T-cell (primary cell): ENCODE data around the gene TPI1. TPM values are rescaled to one million over a fixed set of nuclear protein-coding genes. Genes with fewer than 3 reads are reported as not detected.

Source experiments
- ATAC-seq, 4 experiments: fragments of 200-7000 bp in 3 of 4; fragments of 150-1000 bp in 1 of 4; cut with Tn5 transposase; replicated peaks in 1 of 4; 1 replicate in 3 of 4; 2 replicates in 1 of 4; pipeline ENCODE4 v1.10.0; 2021; ENCODE audit warnings: moderate library complexity in 3 of 4, mild to moderate bottlenecking in 2 of 4, moderate number of reproducible peaks in 1 of 4
- CTCF ChIA-PET, 2 donors: fragments of 300-600 bp; sonication (Branson Sonifier 250); formaldehyde crosslinking; loops; one replicate each; lab custom pipeline; 2022; ENCODE audit warnings: antibody characterized with exemption in 2 of 2; lab: Charles Lee
- POLR2A ChIA-PET, 2 donors: fragments of 300-600 bp; sonication (Branson Sonifier 250); formaldehyde crosslinking; loops; one replicate each; lab custom pipeline; 2022; ENCODE audit warnings: antibody characterized with exemption in 2 of 2; lab: Charles Lee
- DNase-seq, 35 experiments: peaks; one replicate each; pipeline versions ENCODE4 v3.0.0 to v3.0.0-alpha.2; 2013 to 2023
- H3K27ac ChIP-seq: one replicate; pipeline ENCODE4 v1.5.1; 2013; ENCODE audit warnings: low read length
- H3K27me3 ChIP-seq, 2 experiments: replicated peaks in 1 of 2; 1 replicate in 1 of 2; 2 replicates in 1 of 2; pipeline versions ENCODE4 v1.6.1 to v1.7.0; 2013; ENCODE audit warnings: low read length in 1 of 2, mixed read lengths in 1 of 2; ENCODE audit not compliant: control insufficient read depth in 2 of 2, insufficient read depth in 2 of 2; ENCODE audit errors: extremely low read depth in 1 of 2
- H3K36me3 ChIP-seq, 2 donors: 1 replicate in 1 of 2; 2 replicates in 1 of 2; pipeline versions ENCODE4 v1.6.1 to v1.7.0; 2013; ENCODE audit warnings: low read length in 1 of 2; ENCODE audit not compliant: control insufficient read depth in 2 of 2, insufficient read depth in 1 of 2; ENCODE audit errors: extremely low read depth in 1 of 2
- H3K4me1 ChIP-seq, 2 experiments: 1 replicate in 1 of 2; 2 replicates in 1 of 2; pipeline versions ENCODE4 v1.6.1 to v1.7.0; 2013; ENCODE audit warnings: low read length in 2 of 2, mixed read lengths in 1 of 2; ENCODE audit not compliant: insufficient read depth in 2 of 2, control insufficient read depth in 1 of 2; ENCODE audit errors: extremely low read depth in 1 of 2
- H3K4me3 ChIP-seq, 2 donors: 1 replicate in 1 of 2; 2 replicates in 1 of 2; pipeline versions ENCODE4 v1.5.1 to v1.7.0; 2013; ENCODE audit warnings: mild to moderate bottlenecking in 2 of 2, low read length in 1 of 2, moderate library complexity in 1 of 2; ENCODE audit not compliant: control insufficient read depth in 1 of 2; ENCODE audit errors: extremely low read depth in 1 of 2
- H3K9me3 ChIP-seq: 2 replicates; pipeline ENCODE4 v1.7.0; 2013
- H3K27ac Mint-ChIP-seq, 2 donors: one replicate each; pipeline ENCODE4 v1.8.0; 2020 to 2021; ENCODE audit warnings: mild to moderate bottlenecking in 2 of 2, mixed read lengths in 2 of 2
- H3K27me3 Mint-ChIP-seq, 2 donors: one replicate each; pipeline ENCODE4 v1.8.0; 2021 to 2022; ENCODE audit warnings: mixed read lengths in 2 of 2
- H3K36me3 Mint-ChIP-seq: one replicate; pipeline ENCODE4 v1.8.0; 2021; ENCODE audit warnings: mixed read lengths
- H3K4me1 Mint-ChIP-seq, 3 donors: one replicate each; pipeline ENCODE4 v1.8.0; 2020 to 2022; ENCODE audit warnings: mixed read lengths in 3 of 3, mild to moderate bottlenecking in 1 of 3
- H3K4me3 Mint-ChIP-seq, 3 donors: one replicate each; pipeline ENCODE4 v1.8.0; 2020 to 2022; ENCODE audit warnings: mild to moderate bottlenecking in 3 of 3, mixed read lengths in 3 of 3, moderate library complexity in 3 of 3
- H3K9me3 Mint-ChIP-seq, 3 donors: one replicate each; pipeline ENCODE4 v1.8.0; 2020 to 2022; ENCODE audit warnings: mixed read lengths in 3 of 3
- WGBS: methylation state at CpG from one replicate; pipeline ENCODE4 v1.1.5; 2013; ENCODE audit warnings: missing lambda C conversion rate; ENCODE audit not compliant: insufficient coverage; 5-methylcytosine and 5-hydroxymethylcytosine counted together
- total RNA-seq, 35 experiments: library from RNA in 6 of 35; stranded (reverse) in 6 of 35; fragments of 120-200 nt in 1 of 35; gene quantifications; one replicate each; pipeline versions ENCODE4 v1.2.1 to v1.2.4 and lab custom pipeline; 2013 to 2026

Gene TPI1
- total RNA-seq, 5 donors from 2014 or later (not counting 1 experiment from before 2014, with no cell fraction given): 132 to 208 (median 189) TPM

GRCh38 chr12:6820166-6820565, 47.2 kb upstream of the TPI1 start:
- Histone ChIP-seq H3K27me3 (peaks cover 0 to 43% of the 10 kb centered on the region in 2 experiments), H3K4me3 (no peak overlapping the region), H3K36me3 (peaks cover 4 to 35% of the 10 kb centered on the region in 2 donors), H3K9me3 (no peaks in the 10 kb centered on the region), H3K27ac (no peak overlapping the region), H3K4me1 (peaks cover 3 to 19% of the 10 kb centered on the region in 2 experiments)
- WGBS: 100% methylated on average over 3 of the region's 5 CpGs
- H3K4me1 Mint-ChIP-seq: peaks cover 12 to 30% (median 16%) of the 10 kb centered on the region in 3 donors
- H3K9me3 Mint-ChIP-seq: no peaks in the 10 kb centered on the region
- POLR2A ChIA-PET: no interaction called here
- CTCF ChIA-PET: interaction anchor here in 1 of 2 donors (0.6 kb wide), 1 partner anchor 66 kb away, joined by 3 read pairs; no protein-coding TSS in a partner anchor
- peak overlapping the region in 1 of 3 donors; percentile 74 for H3K4me3 Mint-ChIP-seq
- DNase-seq (no peak), ATAC-seq (no peak)
- H3K27me3 Mint-ChIP-seq: peaks cover 8 to 24% of the 10 kb centered on the region in 2 donors
- H3K36me3 Mint-ChIP-seq: peaks cover 19% of the 10 kb centered on the region
- H3K27ac Mint-ChIP-seq: no peak overlapping the region

GRCh38 chr12:6821591-6822425, 45.5 kb upstream of the TPI1 start, which contains the start of gene GPR162:
TSS of gene GPR162 (plus strand) at chr12:6821821. CDS start at chr12:6823899, 2,078 bp downstream.
- Mint-ChIP-seq H3K4me3 (peak within 1 kb of the TSS; percentile 48 to 74 (median 65)), H3K36me3 (peaks cover 9% of the 10 kb centered on the region), H3K27me3 (peaks cover 8 to 40% of the 10 kb centered on the region in 2 donors), H3K9me3 (no peaks in the 10 kb centered on the region), H3K4me1 (peaks cover 15 to 36% (median 19%) of the 10 kb centered on the region in 3 donors), H3K27ac (peak within 1 kb of the TSS; percentile 54 to 64)
- peaks cover 0 to 59% of the 10 kb centered on the region in 2 experiments for H3K27me3 ChIP-seq
- peaks cover 3 to 26% of the 10 kb centered on the region in 2 experiments for H3K4me1 ChIP-seq
- peak; percentile 12 to 25 (median 20) for ATAC-seq
- POLR2A ChIA-PET: interaction anchor here in 1 of 2 donors (0.5 to 0.7 kb wide), 4 partner anchors 17 to 164 kb away, joined by 3 to 7 read pairs (median 4); no protein-coding TSS in a partner anchor
- H3K27ac ChIP-seq: no peak within 1 kb of the TSS
- H3K4me3 ChIP-seq: no peak within 1 kb of the TSS
- no peak for DNase-seq
- WGBS: 0% methylated on average over 6 of the region's 28 CpGs
- H3K36me3 ChIP-seq: peaks cover 0 to 20% of the 10 kb centered on the region in 2 donors
- no peaks in the 10 kb centered on the region for H3K9me3 ChIP-seq
- CTCF ChIA-PET: interaction anchor here (0.7 kb wide), 3 partner anchors 13 to 194 kb away, joined by 3 to 4 read pairs (median 3); no protein-coding TSS in a partner anchor

- POLR2A ChIA-PET: no interaction called here
- H3K9me3 Mint-ChIP-seq: no peaks in the 10 kb centered on the region
- H3K4me3 ChIP-seq: no peak overlapping the region
- no peak for ATAC-seq
- H3K27ac Mint-ChIP-seq: no peak overlapping the region
- no peaks in the 10 kb centered on the region for H3K9me3 ChIP-seq
- peak overlapping the region in 1 of 3 donors; percentile 74 for H3K4me3 Mint-ChIP-seq
- peaks cover 19 to 41% (median 24%) of the 10 kb centered on the region in 3 donors for H3K4me1 Mint-ChIP-seq
- WGBS: 91% methylated on average over 3 of the region's 7 CpGs
- H3K36me3 Mint-ChIP-seq: peaks cover 8% of the 10 kb centered on the region
- peaks cover 0 to 67% of the 10 kb centered on the region in 2 experiments for H3K27me3 ChIP-seq
- H3K4me1 ChIP-seq: peaks cover 3 to 33% of the 10 kb centered on the region in 2 experiments
- H3K27ac ChIP-seq: no peak overlapping the region
- CTCF ChIA-PET: interaction anchor here in 1 of 2 donors (0.5 to 0.6 kb wide), 3 partner anchors 12 to 159 kb away, joined by 3 to 4 read pairs (median 3); no protein-coding TSS in a partner anchor
- peaks cover 12 to 48% of the 10 kb centered on the region in 2 donors for H3K27me3 Mint-ChIP-seq
- no peak for DNase-seq
- H3K36me3 ChIP-seq: peaks cover 0 to 12% of the 10 kb centered on the region in 2 donors
Measured at GRCh38 chr12:6822426-6823135, 44.8 kb upstream of the TPI1 start.

GRCh38 chr12:6823182-6824084, 43.9 kb upstream of the TPI1 start:
- peaks cover 21 to 45% (median 28%) of the 10 kb centered on the region in 3 donors for H3K4me1 Mint-ChIP-seq
- H3K36me3 ChIP-seq: peaks cover 0 to 5% of the 10 kb centered on the region in 2 donors
- CTCF ChIA-PET: interaction anchor here (0.5 to 3.2 kb wide), 10 partner anchors 13 to 858 kb away, joined by 3 to 26 read pairs (median 3); partner anchors contain the start of genes CD4 (in 1 of the 2) and MLF2 (in 1 of the 2)
- H3K9me3 Mint-ChIP-seq: no peaks in the 10 kb centered on the region
- H3K27me3 ChIP-seq: peaks cover 0 to 73% of the 10 kb centered on the region in 2 experiments
- peak overlapping the region in 1 of 3 donors; percentile 74 for H3K4me3 Mint-ChIP-seq
- H3K36me3 Mint-ChIP-seq: peaks cover 4% of the 10 kb centered on the region
- no peak overlapping the region for H3K27ac Mint-ChIP-seq
- no peak overlapping the region for H3K27ac ChIP-seq
- POLR2A ChIA-PET: interaction anchor here in 1 of 2 donors (1.5 kb wide), 1 partner anchor 71 kb away, joined by 3 read pairs; the partner anchor contains the start of gene MLF2
- ATAC-seq: no peak
- H3K9me3 ChIP-seq: no peaks in the 10 kb centered on the region
- peaks cover 3 to 40% of the 10 kb centered on the region in 2 experiments for H3K4me1 ChIP-seq
- 63% methylated on average over 7 of the region's 12 CpGs for WGBS
- no peak overlapping the region for H3K4me3 ChIP-seq
- peaks cover 16 to 51% of the 10 kb centered on the region in 2 donors for H3K27me3 Mint-ChIP-seq
- peak in 1 of 35 experiments; percentile 19 for DNase-seq

GRCh38 chr12:6824085-6824775, 43.1 kb upstream of the TPI1 start:
- peaks cover 4% of the 10 kb centered on the region for H3K36me3 Mint-ChIP-seq
- ATAC-seq (no peak), DNase-seq (peak in 1 of 35 experiments; percentile 16)
- no peak overlapping the region for H3K4me3 Mint-ChIP-seq
- H3K4me3 ChIP-seq: no peak overlapping the region
- H3K27ac ChIP-seq: no peak overlapping the region
- ChIA-PET CTCF (interaction anchor here (0.9 to 3.2 kb wide), 6 partner anchors 10 to 72 kb away, joined by 3 to 26 read pairs (median 5); partner anchors contain the start of genes MLF2 (in 1 of the 2) and USP5 (in 1 of the 2)), POLR2A (interaction anchor here in 1 of 2 donors (1.5 kb wide), 1 partner anchor 71 kb away, joined by 3 read pairs; the partner anchor contains the start of gene MLF2)
- H3K4me1 Mint-ChIP-seq: peaks cover 24 to 49% (median 32%) of the 10 kb centered on the region in 3 donors
- H3K27ac Mint-ChIP-seq: peak overlapping the region in 1 of 2 donors; percentile 43
- H3K4me1 ChIP-seq: peaks cover 3 to 45% of the 10 kb centered on the region in 2 experiments
- WGBS: 78% methylated on average over 22 of the region's 37 CpGs
- no peaks in the 10 kb centered on the region for H3K9me3 ChIP-seq
- peaks cover 0 to 3% of the 10 kb centered on the region in 2 donors for H3K36me3 ChIP-seq
- H3K27me3 ChIP-seq: peaks cover 0 to 79% of the 10 kb centered on the region in 2 experiments
- peaks cover 16 to 56% of the 10 kb centered on the region in 2 donors for H3K27me3 Mint-ChIP-seq
- H3K9me3 Mint-ChIP-seq: no peaks in the 10 kb centered on the region
